H9 (cell line): ENCODE measurements around the gene RHOB. TPM values are rescaled to one million over a fixed set of nuclear protein-coding genes. Genes with fewer than 3 reads are reported as not detected.

Experiments used
- DNase-seq: peaks from one replicate; pipeline ENCODE4 v3.0.0-alpha.2; 2017
- H2AFZ ChIP-seq: one replicate; pipeline ENCODE4 v1.6.1; 2013; ENCODE audit warnings: mild to moderate bottlenecking, low read length, control low read depth, moderate library complexity
- H2AK5ac ChIP-seq: 2 replicates; pipeline ENCODE4 v1.6.1; 2013; ENCODE audit warnings: low read length, control low read depth, mixed read lengths; ENCODE audit not compliant: insufficient read length
- H2BK120ac ChIP-seq: one replicate; pipeline ENCODE4 v1.6.1; 2013; ENCODE audit warnings: low read depth, mild to moderate bottlenecking, low read length, control low read depth, inconsistent platforms; ENCODE audit not compliant: poor library complexity, severe bottlenecking
- H2BK12ac ChIP-seq: 2 replicates; pipeline ENCODE4 v1.6.1; 2013; ENCODE audit warnings: low read length, control low read depth, mixed read lengths, low read depth; ENCODE audit not compliant: insufficient read length
- H2BK15ac ChIP-seq: 2 replicates; pipeline ENCODE4 v1.6.1; 2013; ENCODE audit warnings: low read depth, low read length, control low read depth
- H2BK20ac ChIP-seq: one replicate; pipeline ENCODE4 v1.6.1; 2013; ENCODE audit warnings: low read depth, mild to moderate bottlenecking, low read length, control low read depth, inconsistent platforms; ENCODE audit not compliant: poor library complexity, severe bottlenecking
- H2BK5ac ChIP-seq: 2 replicates; pipeline ENCODE4 v1.6.1; 2013; ENCODE audit warnings: low read length, control low read depth, mixed read lengths; ENCODE audit not compliant: insufficient read length
- H3K14ac ChIP-seq: 2 replicates; pipeline ENCODE4 v1.6.1; 2013; ENCODE audit warnings: low read length, control low read depth; ENCODE audit not compliant: insufficient read depth
- H3K18ac ChIP-seq: 2 replicates; pipeline ENCODE4 v1.6.1; 2013; ENCODE audit warnings: low read depth, mild to moderate bottlenecking, mixed read lengths, low read length, control low read depth; ENCODE audit not compliant: insufficient read length
- H3K23ac ChIP-seq: 2 replicates; pipeline ENCODE4 v1.6.1; 2013; ENCODE audit warnings: low read length, control low read depth, mixed read lengths, low read depth; ENCODE audit not compliant: insufficient read length
- H3K23me2 ChIP-seq: 2 replicates; pipeline ENCODE4 v1.6.1; 2013; ENCODE audit warnings: low read depth, mild to moderate bottlenecking, mixed read lengths, low read length, control low read depth; ENCODE audit not compliant: insufficient read length, poor library complexity, severe bottlenecking
- H3K27ac ChIP-seq: 2 replicates; pipeline ENCODE4 v1.5.1; 2013; ENCODE audit warnings: low read length, control low read depth, mixed read lengths, low read depth; ENCODE audit not compliant: insufficient read length
- H3K27me3 ChIP-seq: 2 replicates; pipeline ENCODE4 v1.6.1; 2013; ENCODE audit warnings: low read length, control low read depth, inconsistent platforms; ENCODE audit not compliant: insufficient read depth
- H3K4ac ChIP-seq: 2 replicates; pipeline ENCODE4 v1.6.1; 2013; ENCODE audit warnings: low read depth, mild to moderate bottlenecking, control low read depth, inconsistent platforms, low read length, moderate library complexity
- H3K4me1 ChIP-seq: 2 replicates; pipeline ENCODE4 v1.6.1; 2013; ENCODE audit warnings: low read length, control low read depth, inconsistent platforms; ENCODE audit not compliant: insufficient read depth
- H3K4me2 ChIP-seq: 2 replicates; pipeline ENCODE4 v1.6.1; 2013; ENCODE audit warnings: low read length, control low read depth, mixed read lengths; ENCODE audit not compliant: insufficient read length, insufficient read depth
- H3K56ac ChIP-seq: 2 replicates; pipeline ENCODE4 v1.6.1; 2013; ENCODE audit warnings: low read depth, mild to moderate bottlenecking, mixed read lengths, low read length, control low read depth; ENCODE audit not compliant: insufficient read length
- H3K79me1 ChIP-seq: 2 replicates; pipeline ENCODE4 v1.6.1; 2013; ENCODE audit warnings: low read depth, mild to moderate bottlenecking, moderate library complexity, low read length, control low read depth, inconsistent platforms; ENCODE audit not compliant: insufficient read depth, poor library complexity, severe bottlenecking
- H3K79me2 ChIP-seq: 2 replicates; pipeline ENCODE4 v1.6.1; 2013; ENCODE audit warnings: low read length, control low read depth, inconsistent platforms; ENCODE audit not compliant: insufficient read depth
- H3K9ac ChIP-seq: 2 replicates; pipeline ENCODE4 v1.6.1; 2013; ENCODE audit warnings: low read length, control low read depth, mixed read lengths; ENCODE audit not compliant: insufficient read length; ENCODE audit errors: extremely low read depth
- H3K9me3 ChIP-seq: one replicate; pipeline ENCODE4 v1.6.1; 2013; ENCODE audit warnings: low read depth, low read length, inconsistent platforms; ENCODE audit not compliant: control insufficient read depth
- H3T11ph ChIP-seq: one replicate; pipeline ENCODE4 v1.6.1; 2013; ENCODE audit warnings: mild to moderate bottlenecking, low read length, control low read depth, inconsistent platforms
- H4K20me1 ChIP-seq: one replicate; pipeline ENCODE4 v1.6.1; 2013; ENCODE audit not compliant: control insufficient read depth, insufficient read length, insufficient read depth
- H4K5ac ChIP-seq: 2 replicates; pipeline ENCODE4 v1.6.1; 2013; ENCODE audit warnings: low read depth, mild to moderate bottlenecking, mixed read lengths, low read length, control low read depth; ENCODE audit not compliant: insufficient read length
- H4K8ac ChIP-seq: replicated peaks from 2 replicates; pipeline ENCODE4 v1.6.1; 2013; ENCODE audit warnings: low read length, control low read depth, mixed read lengths, low read depth; ENCODE audit not compliant: insufficient read length
- H4K91ac ChIP-seq: 2 replicates; pipeline ENCODE4 v1.6.1; 2013; ENCODE audit warnings: low read depth, mild to moderate bottlenecking, moderate library complexity, mixed read lengths, low read length, control low read depth; ENCODE audit not compliant: insufficient read length
- H3K27ac Mint-ChIP-seq, 3 experiments: 2 replicates in 2 of 3; 3 replicates in 1 of 3; pipeline ENCODE4 v1.8.0; 2020 to 2021; ENCODE audit warnings: mixed read lengths in 3 of 3, mild to moderate bottlenecking in 1 of 3, moderate library complexity in 1 of 3
- H3K27me3 Mint-ChIP-seq: 2 replicates; pipeline ENCODE4 v1.8.0; 2021; ENCODE audit warnings: low read depth, mild to moderate bottlenecking, moderate library complexity, mixed read lengths
- H3K36me3 Mint-ChIP-seq, 3 experiments: 2 replicates in 2 of 3; 3 replicates in 1 of 3; pipeline ENCODE4 v1.8.0; 2020 to 2021; ENCODE audit warnings: low read depth in 3 of 3, mixed read lengths in 3 of 3; ENCODE audit not compliant: insufficient read depth in 1 of 3
- H3K4me1 Mint-ChIP-seq, 2 experiments: 2 replicates each; pipeline ENCODE4 v1.8.0; 2020; ENCODE audit warnings: mixed read lengths in 2 of 2
- H3K4me3 Mint-ChIP-seq, 2 experiments: 2 replicates in 1 of 2; 3 replicates in 1 of 2; pipeline ENCODE4 v1.8.0; 2020 to 2021; ENCODE audit warnings: mild to moderate bottlenecking in 2 of 2, mixed read lengths in 2 of 2, moderate library complexity in 1 of 2
- H3K9me3 Mint-ChIP-seq, 2 experiments: 2 replicates in 1 of 2; 3 replicates in 1 of 2; pipeline ENCODE4 v1.8.0; 2020; ENCODE audit warnings: mild to moderate bottlenecking in 2 of 2, mixed read lengths in 2 of 2, moderate library complexity in 1 of 2
- WGBS: extraction: QIAGEN DNeasy Blood & Tissue Kit; methylation state at CpG from one replicate; pipeline ENCODE4 v1.1.7; 2013; ENCODE audit warnings: missing lambda C conversion rate, low lambda C conversion rate, mixed read lengths; ENCODE audit not compliant: insufficient read length; ENCODE audit errors: extremely low coverage; 5-methylcytosine and 5-hydroxymethylcytosine counted together
- total RNA-seq: library from RNA; stranded (reverse); gene quantifications from 2 replicates; pipeline ENCODE4 v1.2.1, GENCODE V29; 2021
- TF ChIP-seq, protein P1 (sequence below): fragments of 200-600 bp; sonication (generic); conservative IDR thresholded peaks from 3 replicates; pipeline ENCODE4 v1.8.0; 2021; ENCODE audit warnings: antibody characterized with exemption, mild to moderate bottlenecking

The RHOB gene
- total RNA-seq, 1 experiment from 2014 or later, result 10.3 TPM

DNA sequence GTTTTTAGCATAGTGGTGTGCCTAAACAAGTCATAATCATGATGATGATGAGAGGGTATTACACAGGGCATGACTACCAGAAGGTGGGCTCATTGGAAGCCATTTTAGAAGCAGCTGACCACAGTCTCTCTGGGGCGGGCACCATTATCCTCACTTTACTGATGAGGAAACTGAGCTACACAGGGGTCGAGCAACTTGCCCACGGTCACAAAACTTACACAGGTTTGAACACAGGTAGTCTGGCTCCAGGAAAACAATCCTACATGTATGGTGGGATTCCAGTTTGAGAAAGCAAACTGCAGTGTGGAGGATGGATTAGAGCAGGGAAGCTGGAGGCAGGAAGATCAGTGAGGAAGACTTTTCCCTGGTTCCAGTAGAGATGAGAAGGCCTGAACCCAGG, 6.2 kb downstream of the RHOB start:
- H3K79me1 ChIP-seq, result no peaks in the 10 kb centered on the region
- H3K4me2 ChIP-seq, result no peak overlapping the region
- H2AK5ac ChIP-seq, result no peak overlapping the region
- H3K79me2 ChIP-seq, result no peaks in the 10 kb centered on the region
- no peak overlapping the region for H3K27ac ChIP-seq
- H4K20me1 ChIP-seq, result no peaks in the 10 kb centered on the region
- peaks cover under 1% of the 10 kb centered on the region for H3K23me2 ChIP-seq
- Mint-ChIP-seq H3K27ac (no peak overlapping the region), H3K9me3 (no peaks in the 10 kb centered on the region), H3K4me3 (no peak overlapping the region), H3K27me3 (peaks cover 84% of the 10 kb centered on the region), H3K4me1 (peaks cover 25 to 26% of the 10 kb centered on the region in 2 experiments), H3K36me3 (no peaks in the 10 kb centered on the region)
- H3K14ac ChIP-seq, result no peak overlapping the region
- H3K18ac ChIP-seq, result no peak overlapping the region
- no CpG with 5 or more reads among the region's 3 CpGs for whole genome bisulfite sequencing
- H3K9ac ChIP-seq, result no peak overlapping the region
- H3K4ac ChIP-seq, result no peak overlapping the region
- H4K91ac ChIP-seq, result no peak overlapping the region
- H3T11ph ChIP-seq, result no peak overlapping the region
- no peak overlapping the region for H2BK15ac ChIP-seq
- TF ChIP-seq, protein P1, sequence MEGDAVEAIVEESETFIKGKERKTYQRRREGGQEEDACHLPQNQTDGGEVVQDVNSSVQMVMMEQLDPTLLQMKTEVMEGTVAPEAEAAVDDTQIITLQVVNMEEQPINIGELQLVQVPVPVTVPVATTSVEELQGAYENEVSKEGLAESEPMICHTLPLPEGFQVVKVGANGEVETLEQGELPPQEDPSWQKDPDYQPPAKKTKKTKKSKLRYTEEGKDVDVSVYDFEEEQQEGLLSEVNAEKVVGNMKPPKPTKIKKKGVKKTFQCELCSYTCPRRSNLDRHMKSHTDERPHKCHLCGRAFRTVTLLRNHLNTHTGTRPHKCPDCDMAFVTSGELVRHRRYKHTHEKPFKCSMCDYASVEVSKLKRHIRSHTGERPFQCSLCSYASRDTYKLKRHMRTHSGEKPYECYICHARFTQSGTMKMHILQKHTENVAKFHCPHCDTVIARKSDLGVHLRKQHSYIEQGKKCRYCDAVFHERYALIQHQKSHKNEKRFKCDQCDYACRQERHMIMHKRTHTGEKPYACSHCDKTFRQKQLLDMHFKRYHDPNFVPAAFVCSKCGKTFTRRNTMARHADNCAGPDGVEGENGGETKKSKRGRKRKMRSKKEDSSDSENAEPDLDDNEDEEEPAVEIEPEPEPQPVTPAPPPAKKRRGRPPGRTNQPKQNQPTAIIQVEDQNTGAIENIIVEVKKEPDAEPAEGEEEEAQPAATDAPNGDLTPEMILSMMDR, result no peak
- no peak overlapping the region for H3K23ac ChIP-seq
- no peak overlapping the region for H2BK5ac ChIP-seq
- no peak overlapping the region for H2BK12ac ChIP-seq
- no peak overlapping the region for H2AFZ ChIP-seq
- no peak overlapping the region for H3K56ac ChIP-seq
- H3K9me3 ChIP-seq, result no peaks in the 10 kb centered on the region
- H4K8ac ChIP-seq, result no peak overlapping the region
- H3K4me1 ChIP-seq, result no peaks in the 10 kb centered on the region
- H3K27me3 ChIP-seq, result peaks cover 6% of the 10 kb centered on the region; the same call in 1 of the 2 replicates
- no peak overlapping the region for H2BK20ac ChIP-seq
- H2BK120ac ChIP-seq, result no peak overlapping the region
- DNase-seq, result no peak
- no peak overlapping the region for H4K5ac ChIP-seq
